Fibroblast of mammary gland (primary cell): ENCODE data around the gene MAP2K6.

Experiments
- DNase-seq: peaks from one replicate; pipeline ENCODE4 v3.0.0-alpha.2; 2010; ENCODE audit warnings: low read depth
- H3K4me3 ChIP-seq: 2 replicates; pipeline ENCODE4 v1.5.1; 2011; ENCODE audit warnings: low read depth, mild to moderate bottlenecking, low read length, moderate library complexity; ENCODE audit not compliant: control insufficient read depth
- CTCF ChIP-seq: conservative IDR thresholded peaks from 2 replicates; pipeline ENCODE4 v1.5.1; 2011; ENCODE audit warnings: low read depth, low read length, inconsistent platforms; ENCODE audit not compliant: control insufficient read depth, insufficient read depth

MAP2K6 gene

GRCh38 chr17:69560987-69561441 lies 146.5 kb downstream of the MAP2K6 start:
- DNase-seq = peak; percentile 25
- H3K4me3 ChIP-seq = no peak overlapping the region
- TF ChIP-seq CTCF = no peak

GRCh38 chr17:69561462-69561861 lies 147.0 kb downstream of the MAP2K6 start:
- no peak overlapping the region for H3K4me3 ChIP-seq
- no peak for TF ChIP-seq CTCF
- DNase-seq = no peak

- H3K4me3 ChIP-seq = no peak overlapping the region
- no peak for TF ChIP-seq CTCF
- DNase-seq = no peak
These were observed 150.9 kb downstream of the MAP2K6 start for GRCh38 chr17:69565447-69565846.

- TF ChIP-seq CTCF = no peak
- no peak overlapping the region for H3K4me3 ChIP-seq
- no peak for DNase-seq
These were observed 152.6 kb downstream of the MAP2K6 start for GRCh38 chr17:69567130-69567529.

GRCh38 chr17:69572747-69573146 lies 158.2 kb downstream of the MAP2K6 start:
- no peak for DNase-seq
- no peak for TF ChIP-seq CTCF
- no peak overlapping the region for H3K4me3 ChIP-seq

- DNase-seq = no peak
- TF ChIP-seq CTCF = no peak
- no peak overlapping the region for H3K4me3 ChIP-seq
These were observed 158.9 kb downstream of the MAP2K6 start for GRCh38 chr17:69573396-69573795.
